Right lobe of liver (tissue), 6 donors: ENCODE measurements around the gene ITGA3. TPM values are rescaled to one million over a fixed set of nuclear protein-coding genes. Genes with fewer than 3 reads are reported as not detected.
"Not testable (repeated sequence)": the region's sequence is repeated elsewhere in the genome, so short reads cannot be mapped to it uniquely, and the experiment has no call there.

Experiments used
- ATAC-seq, 4 donors: fragments of 200-7000 bp; cut with Tn5 transposase; one replicate each; pipeline ENCODE4 v1.9.1; 2020; ENCODE audit warnings: mild to moderate bottlenecking in 4 of 4, moderate library complexity in 4 of 4
- DNase-seq, 3 donors: peaks; one replicate each; pipeline ENCODE4 v3.0.0-alpha.2; 2020
- H3K27ac ChIP-seq, 3 donors: fragments of 200-600 bp; one replicate each; pipeline ENCODE4 v1.8.0; 2022
- H3K27me3 ChIP-seq, 2 donors: fragments of 200-600 bp; one replicate each; pipeline ENCODE4 v1.8.0; 2022
- H3K36me3 ChIP-seq, 4 donors: fragments of 200-600 bp; sonication (generic) in 1 of 4; one replicate each; pipeline versions ENCODE4 v1.5.1 to v1.8.0; 2017 to 2022; ENCODE audit warnings: control low read depth in 1 of 4
- H3K4me1 ChIP-seq, 4 donors: fragments of 200-600 bp; sonication (generic) in 1 of 4; one replicate each; pipeline versions ENCODE4 v1.5.1 to v1.8.0; 2017 to 2022; ENCODE audit warnings: control low read depth in 1 of 4
- H3K4me3 ChIP-seq, 3 donors: fragments of 200-600 bp; one replicate each; pipeline ENCODE4 v1.8.0; 2022
- H3K9me3 ChIP-seq, 4 donors: fragments of 200-600 bp; sonication (generic) in 1 of 4; one replicate each; pipeline versions ENCODE4 v1.5.1 to v1.8.0; 2017 to 2022; ENCODE audit warnings: control low read depth in 1 of 4
- POLR2A ChIP-seq: fragments of 450-650 bp; IDR thresholded peaks from one replicate; pipeline ENCODE4 v1.6.1; 2017; ENCODE audit warnings: antibody characterized with exemption, mild to moderate bottlenecking
- WGBS: methylation state at CpG from one replicate; pipeline ENCODE4 v1.1.6; 2018; ENCODE audit warnings: low coverage, low lambda C conversion rate; ENCODE audit not compliant: insufficient coverage; ENCODE audit errors: missing lambda C conversion rate; 5-methylcytosine and 5-hydroxymethylcytosine counted together
- intact Hi-C, 2 donors: fragments of 100-400 bp; cut with DNase I; formaldehyde crosslinking; loops; one replicate each; pipeline versions ENCODE4 v1.11.2 to v1.14.1; 2022
- total RNA-seq, 6 experiments: library from RNA; depleted of rRNA in 2 of 6; stranded (reverse); fragments of >200 nt in 2 of 6; fragmentation: NEBNext Ultra II Directional in 3 of 6; extraction: Animal tissue kit (Norgen Biotek cat#: 25700) in 3 of 6; gene quantifications; one replicate each; pipeline versions ENCODE4 v1.1.0 to v1.2.4, GENCODE V29; 2016 to 2023
- TF ChIP-seq, protein P1 (sequence below), 4 donors: fragments of 200-600 bp in 3 of 4; fragments of 450-650 bp in 1 of 4; IDR thresholded peaks; one replicate each; pipeline versions ENCODE4 v1.5.1 to v1.8.0; 2016 to 2022; ENCODE audit warnings: antibody characterized with exemption in 4 of 4, mild to moderate bottlenecking in 2 of 4
- donor health status: DM: no; HTN: yes; CAD: no.
- donor health status: DM: no; HTN: no; CAD: no.
- donor health status: DM: no; HTN: no; CAD: no.
- donor health status: DM: no; HTN: yes; CAD: no.
- donor health status: DM: no; HTN: yes; CAD: no.

ITGA3 gene
- total RNA-seq, 6 experiments from 2014 or later: 1.4 to 3.7 (median 2.4) TPM

DNA sequence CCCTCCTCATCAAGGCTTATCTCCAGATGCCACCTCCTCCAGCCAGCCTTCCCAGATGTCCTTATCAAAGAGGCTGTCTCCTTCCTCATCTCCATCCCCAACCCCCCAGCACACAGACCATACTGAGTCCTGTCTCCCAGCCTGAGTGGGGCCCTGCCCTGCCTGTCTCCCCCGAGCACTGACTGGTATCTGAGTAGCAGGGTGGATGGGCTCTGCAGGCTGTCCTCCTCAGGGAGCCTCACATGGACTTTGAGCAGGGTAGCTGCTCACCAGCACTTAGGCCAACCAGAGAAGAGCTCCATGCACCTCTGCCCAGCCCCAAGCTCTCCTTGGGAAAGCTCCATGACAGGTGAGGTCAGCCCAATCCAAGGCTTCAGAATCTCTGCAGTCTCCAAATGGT, 20.0 kb upstream of the ITGA3 start:
- DNase-seq (no peak), ATAC-seq (no peak)
- WGBS: no CpG with 5 or more reads among the region's 1 CpG
- intact Hi-C loops: no loop called here
- Histone ChIP-seq H3K27ac (no peak overlapping the region), H3K4me1 (no peaks in the 10 kb centered on the region), H3K4me3 (no peak overlapping the region), H3K27me3 (no peaks in the 10 kb centered on the region), H3K36me3 (no peaks in the 10 kb centered on the region), H3K9me3 (no peaks in the 10 kb centered on the region)
- TF ChIP-seq, protein P1, sequence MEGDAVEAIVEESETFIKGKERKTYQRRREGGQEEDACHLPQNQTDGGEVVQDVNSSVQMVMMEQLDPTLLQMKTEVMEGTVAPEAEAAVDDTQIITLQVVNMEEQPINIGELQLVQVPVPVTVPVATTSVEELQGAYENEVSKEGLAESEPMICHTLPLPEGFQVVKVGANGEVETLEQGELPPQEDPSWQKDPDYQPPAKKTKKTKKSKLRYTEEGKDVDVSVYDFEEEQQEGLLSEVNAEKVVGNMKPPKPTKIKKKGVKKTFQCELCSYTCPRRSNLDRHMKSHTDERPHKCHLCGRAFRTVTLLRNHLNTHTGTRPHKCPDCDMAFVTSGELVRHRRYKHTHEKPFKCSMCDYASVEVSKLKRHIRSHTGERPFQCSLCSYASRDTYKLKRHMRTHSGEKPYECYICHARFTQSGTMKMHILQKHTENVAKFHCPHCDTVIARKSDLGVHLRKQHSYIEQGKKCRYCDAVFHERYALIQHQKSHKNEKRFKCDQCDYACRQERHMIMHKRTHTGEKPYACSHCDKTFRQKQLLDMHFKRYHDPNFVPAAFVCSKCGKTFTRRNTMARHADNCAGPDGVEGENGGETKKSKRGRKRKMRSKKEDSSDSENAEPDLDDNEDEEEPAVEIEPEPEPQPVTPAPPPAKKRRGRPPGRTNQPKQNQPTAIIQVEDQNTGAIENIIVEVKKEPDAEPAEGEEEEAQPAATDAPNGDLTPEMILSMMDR (IDR thresholded peaks at IDR 0.05): no peak
- TF ChIP-seq POLR2A: no peak

DNA sequence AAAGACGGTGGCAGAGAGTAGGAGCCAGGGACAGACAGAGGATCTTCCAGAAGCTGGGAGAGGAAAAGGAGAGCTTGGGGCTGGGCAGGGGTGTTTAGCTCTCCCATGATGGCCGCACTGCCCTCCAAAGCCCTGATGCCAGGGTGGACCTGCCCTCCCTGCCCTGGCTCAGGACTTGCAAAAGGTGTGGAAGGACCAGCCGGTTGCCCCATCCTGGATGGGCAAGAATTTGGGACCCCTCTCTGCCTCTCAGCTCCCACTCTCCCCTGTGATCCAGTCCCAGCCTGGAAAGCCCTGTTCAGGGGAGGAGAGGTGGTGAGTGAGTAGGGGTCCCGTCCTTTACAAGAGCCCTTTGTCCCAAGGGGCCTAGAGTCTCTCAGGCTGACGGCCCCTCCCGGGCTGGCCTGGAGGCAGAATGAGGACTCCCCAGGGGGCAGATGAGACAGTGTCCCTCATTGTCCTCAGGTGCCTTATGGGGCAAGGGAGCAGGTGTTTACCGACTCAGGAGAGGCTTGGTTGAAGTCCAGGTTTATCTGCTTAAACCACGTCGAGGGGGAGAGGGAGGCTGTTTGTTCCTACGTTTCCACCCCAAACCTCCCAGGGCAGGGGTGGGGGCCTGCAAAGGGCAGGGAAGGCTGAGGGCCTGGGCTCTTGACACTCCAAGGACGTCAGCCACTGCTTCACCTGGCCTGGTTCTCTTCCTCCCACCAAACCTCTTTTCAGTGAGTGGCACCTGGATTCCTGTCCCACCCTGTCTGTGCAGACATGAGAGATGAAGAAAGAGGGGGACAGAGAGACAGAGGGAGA, 19.3 kb upstream of the ITGA3 start:
- Histone ChIP-seq H3K27me3 (no peaks in the 10 kb centered on the region), H3K9me3 (no peaks in the 10 kb centered on the region), H3K27ac (no peak overlapping the region), H3K4me1 (no peaks in the 10 kb centered on the region), H3K36me3 (no peaks in the 10 kb centered on the region), H3K4me3 (no peak overlapping the region)
- 45% methylated on average over 8 of the region's 11 CpGs for WGBS
- no peak for TF ChIP-seq POLR2A
- TF ChIP-seq, protein P1 (IDR thresholded peaks at IDR 0.05): no peak
- ATAC-seq (no peak), DNase-seq (no peak)
- intact Hi-C loops: no loop called here

DNA sequence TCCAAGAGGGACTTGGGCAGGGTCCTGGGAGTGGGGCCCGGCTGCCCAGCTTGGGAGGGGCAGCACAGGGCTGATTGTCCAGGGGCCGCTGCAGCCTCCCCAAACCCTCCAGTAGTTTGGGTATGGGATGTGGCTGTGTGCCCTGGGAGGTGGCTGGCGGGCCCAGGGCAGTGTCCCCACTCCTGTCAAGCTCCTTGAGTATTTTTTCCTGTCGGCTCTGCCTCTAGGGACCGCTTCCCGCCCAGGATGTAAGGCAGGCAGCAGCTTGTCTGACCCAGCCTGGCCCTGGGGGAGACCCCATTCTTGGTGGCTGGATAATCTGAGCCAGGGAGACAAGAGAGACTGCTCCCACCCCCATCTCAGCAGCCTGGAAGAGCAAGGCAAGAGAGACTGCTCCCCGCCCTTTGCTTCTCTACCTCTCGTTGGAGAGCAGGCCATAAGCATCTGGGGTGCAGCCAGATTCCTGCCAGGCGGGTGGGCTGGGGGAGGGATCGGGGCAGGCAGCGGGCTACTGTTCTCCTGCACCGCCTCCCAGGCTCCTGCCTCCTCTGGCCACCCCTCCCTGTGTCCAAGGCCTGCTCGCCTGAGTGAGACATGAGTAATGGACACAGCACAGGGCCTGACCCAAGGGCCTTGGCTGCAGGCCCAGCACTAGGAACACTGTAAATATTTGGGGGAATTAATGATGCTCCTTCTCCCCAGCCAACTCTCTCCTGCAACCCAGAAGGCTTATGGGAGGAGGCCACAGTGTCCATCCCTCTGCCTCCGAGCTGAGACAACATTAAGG, 18.4 kb upstream of the ITGA3 start:
- ATAC-seq: peak; percentile 45 to 77 (median 70)
- Histone ChIP-seq H3K27ac (no peak overlapping the region), H3K27me3 (no peaks in the 10 kb centered on the region), H3K4me1 (no peaks in the 10 kb centered on the region), H3K4me3 (no peak overlapping the region), H3K9me3 (no peaks in the 10 kb centered on the region), H3K36me3 (no peaks in the 10 kb centered on the region)
- peak in 1 of 3 donors; percentile 54 for DNase-seq
- TF ChIP-seq, protein P1 (IDR thresholded peaks at IDR 0.05): no peak
- TF ChIP-seq POLR2A: no peak
- WGBS: 46% methylated on average over 5 of the region's 14 CpGs
- intact Hi-C loops: no loop called here

DNA sequence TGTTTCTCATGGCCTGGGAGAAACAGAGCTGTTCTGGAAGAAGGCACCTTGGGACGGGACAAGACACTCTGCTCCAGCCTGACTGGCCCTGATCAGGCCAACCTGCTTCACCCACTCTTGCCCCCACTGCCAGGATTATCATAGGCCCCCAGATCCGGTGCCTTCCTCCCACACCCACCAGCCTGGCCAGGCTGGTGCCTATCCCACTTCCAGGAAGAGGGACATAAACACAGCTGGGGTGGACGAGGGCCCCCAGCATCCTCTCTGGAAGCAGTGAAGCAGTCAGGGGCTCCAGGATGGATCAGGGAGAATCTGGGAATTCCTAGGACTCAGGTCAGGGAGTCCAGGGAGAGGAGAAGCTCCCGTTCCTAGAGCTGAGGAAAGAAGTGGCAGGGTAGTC, 16.9 kb upstream of the ITGA3 start:
- no peaks in the 10 kb centered on the region for H3K36me3 ChIP-seq
- no peak overlapping the region for H3K27ac ChIP-seq
- H3K27me3 ChIP-seq: no peaks in the 10 kb centered on the region
- WGBS: 38% methylated on average over 2 of the region's 4 CpGs
- H3K9me3 ChIP-seq: no peaks in the 10 kb centered on the region
- no peaks in the 10 kb centered on the region for H3K4me1 ChIP-seq
- DNase-seq: no peak
- intact Hi-C loops: no loop called here
- no peak for ATAC-seq
- H3K4me3 ChIP-seq: no peak overlapping the region
- TF ChIP-seq, protein P1 (IDR thresholded peaks at IDR 0.05): no peak
- no peak for TF ChIP-seq POLR2A

DNA sequence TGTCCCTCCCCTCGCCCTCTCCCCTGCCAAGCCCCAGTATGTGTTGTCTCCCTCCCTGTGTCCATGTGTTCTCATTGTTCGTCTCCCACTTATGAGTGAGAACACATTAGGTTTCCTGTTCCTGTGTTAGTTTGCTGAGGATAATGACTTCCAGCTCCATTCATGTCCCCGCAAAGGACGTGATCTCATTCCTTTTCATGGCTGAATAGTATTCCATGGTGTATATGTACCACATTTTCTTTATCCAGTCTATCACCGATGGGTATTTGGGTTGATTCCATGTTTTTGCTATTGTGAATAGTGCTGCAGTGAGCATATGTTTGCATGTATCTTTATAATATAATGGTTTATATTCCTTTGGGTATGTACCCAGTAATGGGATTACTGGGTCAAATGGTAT, 15.4 kb upstream of the ITGA3 start:
- intact Hi-C loops, ATAC-seq, DNase-seq, H3K27ac ChIP-seq, H3K27me3 ChIP-seq, H3K4me1 ChIP-seq, H3K36me3 ChIP-seq, H3K4me3 ChIP-seq, H3K9me3 ChIP-seq: not testable (repeated sequence)
- WGBS: 63% methylated on average over 4 of the region's 5 CpGs
